ENCODE measurements around the gene MCOLN3.

GRCh38 chr1:85033221-85033620, 15.1 kb downstream of the MCOLN3 start:
- TF ChIP-seq POLR2A (IDR thresholded peaks at IDR 0.05) (no peak), CTCF (IDR thresholded peaks at IDR 0.05) (no peak), POLR2AphosphoS5 (IDR thresholded peaks at IDR 0.05) (no peak)
